Kidney glomerular epithelial cell (primary cell): ENCODE data around the gene C3AR1.
A peak's percentile ranks its signal among the peaks of the same experiment; 100 is the strongest.
"Not testable (repeated sequence)": the region's sequence is repeated elsewhere in the genome, so short reads cannot be mapped to it uniquely, and the experiment has no call there.

Experiments
- DNase-seq: peaks from one replicate; lab custom pipeline; 2025; lab: John Stamatoyannopoulos, UW

C3AR1 gene

GRCh38 chr12:8028267-8028666 is 37.9 kb downstream of the C3AR1 start:
- no peak for DNase-seq

- DNase-seq: no peak
Measured at GRCh38 chr12:8027856-8028255, 38.3 kb downstream of the C3AR1 start.

- DNase-seq: peak; percentile 98
Measured at GRCh38 chr12:8026291-8026900, 39.8 kb downstream of the C3AR1 start.

- DNase-seq: no peak
Measured at GRCh38 chr12:8018666-8019581, 47.2 kb downstream of the C3AR1 start.

GRCh38 chr12:8018213-8018612 is 47.9 kb downstream of the C3AR1 start:
- DNase-seq: not testable (repeated sequence)

GRCh38 chr12:8014836-8015235 is 51.3 kb downstream of the C3AR1 start:
- DNase-seq: no peak

GRCh38 chr12:8012651-8013309 is 53.4 kb downstream of the C3AR1 start:
- no peak for DNase-seq

- peak; percentile 42 for DNase-seq
Measured at GRCh38 chr12:8011331-8011730, 54.8 kb downstream of the C3AR1 start.
